GM21381 (cell line): ENCODE measurements around the gene TEX51.

Experiments used
- ATAC-seq: cut with Tn5 transposase; IDR thresholded peaks from one replicate; pipeline ENCODE4 v1.9.1; 2021; ENCODE audit warnings: mild to moderate bottlenecking, moderate library complexity; ENCODE audit not compliant: unreplicated experiment

The TEX51 gene

GRCh38 chr2:126890551-126891450 is 7.9 kb upstream of the TEX51 start:
- no peak for ATAC-seq

GRCh38 chr2:126891681-126892500 is 6.8 kb upstream of the TEX51 start:
- no peak for ATAC-seq

GRCh38 chr2:126893153-126893552 is 5.5 kb upstream of the TEX51 start:
- ATAC-seq, result no peak

- ATAC-seq, result no peak
These were observed 5.1 kb upstream of the TEX51 start for GRCh38 chr2:126893606-126894005.

GRCh38 chr2:126894082-126894481 is 4.6 kb upstream of the TEX51 start:
- ATAC-seq, result no peak

- no peak for ATAC-seq
These were observed 4.0 kb upstream of the TEX51 start for GRCh38 chr2:126894585-126895182.

GRCh38 chr2:126895336-126895735 is 3.4 kb upstream of the TEX51 start:
- no peak for ATAC-seq

GRCh38 chr2:126896471-126896870 is 2.2 kb upstream of the TEX51 start:
- ATAC-seq, result no peak

- no peak for ATAC-seq
These were observed 1.0 kb downstream of the TEX51 start for GRCh38 chr2:126899616-126900185.

- no peak for ATAC-seq
These were observed 2.1 kb downstream of the TEX51 start for GRCh38 chr2:126900646-126901319.

- no peak for ATAC-seq
These were observed 2.8 kb downstream of the TEX51 start for GRCh38 chr2:126901459-126901858.

GRCh38 chr2:126902152-126902835 is 3.6 kb downstream of the TEX51 start:
- no peak for ATAC-seq

GRCh38 chr2:126902859-126903258 is 4.2 kb downstream of the TEX51 start:
- no peak for ATAC-seq

- no peak for ATAC-seq
These were observed 7.3 kb downstream of the TEX51 start for GRCh38 chr2:126905991-126906390.

GRCh38 chr2:126906781-126907180 is 8.1 kb downstream of the TEX51 start:
- ATAC-seq, result no peak

- no peak for ATAC-seq
These were observed 9.0 kb downstream of the TEX51 start for GRCh38 chr2:126907671-126908070.

GRCh38 chr2:126908721-126909177 is 10.1 kb downstream of the TEX51 start:
- ATAC-seq, result no peak

GRCh38 chr2:126909366-126909765 is 10.7 kb downstream of the TEX51 start:
- ATAC-seq, result no peak

GRCh38 chr2:126909781-126910180 is 11.1 kb downstream of the TEX51 start:
- ATAC-seq, result no peak

GRCh38 chr2:126910637-126911036 is 11.9 kb downstream of the TEX51 start:
- ATAC-seq, result no peak
